DMS114 treated with DMSO at 0.1 percent for 48 hours (cell line): ENCODE results near the gene PPP1CA.

Experiments
- DNase-seq: peaks from one replicate; lab custom pipeline; 2025; ENCODE audit not compliant: unreplicated experiment; lab: John Stamatoyannopoulos, UW

The PPP1CA gene

GRCh38 chr11:67401495-67402191 lies at the start of gene PPP1CA:
PPP1CA (minus strand) TSS chr11:67401858; CDS start chr11:67401782, 76 bp downstream.
- peak; percentile 73 for DNase-seq

- DNase-seq: no peak
These were observed 49.4 kb upstream of the PPP1CA start for GRCh38 chr11:67450796-67451657.

- no peak for DNase-seq
These were observed 47.6 kb upstream of the PPP1CA start for GRCh38 chr11:67449116-67449844.

GRCh38 chr11:67448220-67448609 lies 46.6 kb upstream of the PPP1CA start:
- DNase-seq: no peak

- no peak for DNase-seq
These were observed 43.9 kb upstream of the PPP1CA start for GRCh38 chr11:67445515-67445914.

- DNase-seq: no peak
These were observed 41.1 kb upstream of the PPP1CA start for GRCh38 chr11:67442504-67443404.

GRCh38 chr11:67441731-67442351 lies 40.2 kb upstream of the PPP1CA start:
- no peak for DNase-seq

GRCh38 chr11:67441098-67441563 lies 39.5 kb upstream of the PPP1CA start:
- no peak for DNase-seq

- DNase-seq: no peak
These were observed 38.8 kb upstream of the PPP1CA start for GRCh38 chr11:67440229-67441097.

- DNase-seq: peak; percentile 46
These were observed 37.9 kb upstream of the PPP1CA start for GRCh38 chr11:67439321-67440228.

- no peak for DNase-seq
These were observed 36.7 kb upstream of the PPP1CA start for GRCh38 chr11:67438158-67438902.

- DNase-seq: no peak
These were observed 36.1 kb upstream of the PPP1CA start for GRCh38 chr11:67437809-67438157.

- no peak for DNase-seq
These were observed 35.6 kb upstream of the PPP1CA start, which contains the start of gene PTPRCAP for GRCh38 chr11:67437082-67437808. PTPRCAP (minus strand) TSS chr11:67437682; CDS start chr11:67437619, 63 bp downstream.

- no peak for DNase-seq
These were observed 34.9 kb upstream of the PPP1CA start for GRCh38 chr11:67436459-67437081.

GRCh38 chr11:67435727-67436458 lies 34.2 kb upstream of the PPP1CA start:
- DNase-seq: no peak
